Ammon's horn (tissue), 1 donor: Measurements from ENCODE around the gene LARP6.
"Not testable (repeated sequence)": the region's sequence is repeated elsewhere in the genome, so short reads cannot be mapped to it uniquely, and the experiment has no call there.

Experiments
- DNase-seq: peaks from one replicate; pipeline ENCODE4 v3.0.0-alpha.2; 2016; ENCODE audit warnings: low spot score

LARP6 gene

GRCh38 chr15:70829371-70830166 is 24.4 kb downstream of the LARP6 start:
- no peak for DNase-seq

- DNase-seq: no peak
These were observed 26.2 kb downstream of the LARP6 start for GRCh38 chr15:70827721-70828120.

GRCh38 chr15:70826634-70827033 is 27.3 kb downstream of the LARP6 start:
- no peak for DNase-seq

- DNase-seq: no peak
These were observed 28.1 kb downstream of the LARP6 start for GRCh38 chr15:70825841-70826240.

GRCh38 chr15:70823196-70823595 is 30.8 kb downstream of the LARP6 start:
- DNase-seq: no peak

GRCh38 chr15:70820214-70820613 is 33.7 kb downstream of the LARP6 start:
- no peak for DNase-seq

GRCh38 chr15:70818580-70818979 is 35.4 kb downstream of the LARP6 start:
- DNase-seq: no peak

GRCh38 chr15:70817266-70817665 is 36.7 kb downstream of the LARP6 start:
- DNase-seq: no peak

GRCh38 chr15:70815604-70816003 is 38.4 kb downstream of the LARP6 start:
- no peak for DNase-seq

- not testable (repeated sequence) for DNase-seq
These were observed 38.9 kb downstream of the LARP6 start for GRCh38 chr15:70815011-70815410.

GRCh38 chr15:70812827-70813364 is 41.1 kb downstream of the LARP6 start:
- DNase-seq: no peak

GRCh38 chr15:70810916-70811578 is 42.9 kb downstream of the LARP6 start:
- DNase-seq: no peak

GRCh38 chr15:70806992-70807712 is 46.8 kb downstream of the LARP6 start:
- DNase-seq: peak; percentile 44

GRCh38 chr15:70804388-70804787 is 49.6 kb downstream of the LARP6 start:
- DNase-seq: not testable (repeated sequence)

GRCh38 chr15:70802629-70803028 is 51.3 kb downstream of the LARP6 start:
- DNase-seq: no peak

- no peak for DNase-seq
These were observed 52.8 kb downstream of the LARP6 start for GRCh38 chr15:70801109-70801508.

GRCh38 chr15:70799667-70800450 is 54.1 kb downstream of the LARP6 start:
- no peak for DNase-seq

- no peak for DNase-seq
These were observed 56.5 kb downstream of the LARP6 start for GRCh38 chr15:70797464-70797863.

GRCh38 chr15:70796516-70797310 is 57.2 kb downstream of the LARP6 start:
- no peak for DNase-seq

- DNase-seq: no peak
These were observed 58.7 kb downstream of the LARP6 start for GRCh38 chr15:70795311-70795665.
